ENCODE data around the gene EDIL3.

EDIL3 gene

DNA sequence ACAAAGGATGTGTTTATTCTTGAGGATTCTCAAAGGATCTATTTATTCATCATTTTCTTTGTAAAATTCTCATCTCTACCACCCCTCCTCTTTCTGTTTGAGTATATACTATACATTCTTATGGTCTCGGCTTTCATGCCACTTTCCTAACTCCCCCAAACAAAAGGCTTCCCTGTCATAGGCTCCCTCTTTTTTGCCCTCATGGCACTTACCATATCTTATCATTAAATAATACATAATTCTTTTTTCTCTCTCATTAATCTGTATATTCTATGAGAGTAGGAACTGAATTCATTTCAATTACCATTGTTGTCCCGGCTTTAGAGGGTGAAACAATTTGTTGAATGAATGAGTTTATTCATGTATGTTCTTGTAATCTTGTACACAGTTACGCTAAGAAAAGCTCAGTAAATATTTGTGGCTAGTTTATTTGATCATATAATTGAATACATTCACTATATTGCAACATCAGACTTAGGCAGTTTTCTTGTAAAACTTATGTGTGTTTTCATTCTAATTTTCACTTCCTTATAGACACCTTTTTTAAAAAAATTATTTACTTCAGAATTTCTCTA is 254.6 kb downstream of the EDIL3 start:
- DNase-seq: no peak
- in situ Hi-C loops (cut with HindIII; ENCODE audit: low pct_ligation_motif_present, low pct_unique_long_range_greater_than_20kb, low sequenced_read_pairs): no loop called here

DNA sequence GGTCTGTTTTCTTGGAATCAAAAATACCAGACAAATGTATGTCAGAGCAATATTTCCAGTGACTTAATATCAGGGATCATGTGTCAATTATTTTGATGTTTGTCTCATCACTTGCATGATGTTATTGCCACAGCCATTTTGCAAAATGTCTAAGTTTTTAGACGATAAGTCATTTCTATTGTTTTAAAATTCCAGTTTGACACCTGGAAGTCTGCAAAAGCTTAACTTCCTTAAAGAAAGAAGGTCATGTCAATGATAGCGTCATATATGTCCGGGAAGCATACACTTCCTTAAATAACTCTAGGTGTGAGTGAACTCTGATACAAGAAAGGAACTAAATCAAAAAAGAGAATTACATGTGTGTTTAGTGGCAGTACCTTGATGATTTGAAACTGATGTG is 259.5 kb downstream of the EDIL3 start:
- in situ Hi-C loops (cut with HindIII; ENCODE audit: low pct_ligation_motif_present, low pct_unique_long_range_greater_than_20kb, low sequenced_read_pairs): no loop called here

DNA sequence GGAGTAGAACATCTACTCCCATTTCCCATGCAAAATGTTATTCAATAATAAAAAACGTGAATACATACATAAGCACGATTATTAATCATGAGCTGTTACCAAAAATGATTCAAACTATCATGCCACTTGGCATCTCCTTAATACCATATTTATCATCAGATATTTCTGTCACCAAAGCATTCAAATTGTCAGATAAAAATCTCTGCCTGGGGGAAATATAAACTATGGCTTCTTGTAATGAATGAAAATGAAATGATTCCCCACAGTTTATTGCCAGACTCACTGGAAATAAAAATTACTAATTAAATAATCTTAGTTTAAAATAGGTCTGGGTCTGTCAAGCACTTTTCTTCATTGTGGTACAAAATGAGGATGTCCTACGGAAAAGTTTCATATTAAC is 265.4 kb downstream of the EDIL3 start:
- in situ Hi-C loops (cut with HindIII; ENCODE audit: low pct_ligation_motif_present, low pct_unique_long_range_greater_than_20kb, low sequenced_read_pairs): no loop called here
- no peak for DNase-seq

More for the DNA sequence above, 259.5 kb downstream of the EDIL3 start:
- no peak for DNase-seq

DNA sequence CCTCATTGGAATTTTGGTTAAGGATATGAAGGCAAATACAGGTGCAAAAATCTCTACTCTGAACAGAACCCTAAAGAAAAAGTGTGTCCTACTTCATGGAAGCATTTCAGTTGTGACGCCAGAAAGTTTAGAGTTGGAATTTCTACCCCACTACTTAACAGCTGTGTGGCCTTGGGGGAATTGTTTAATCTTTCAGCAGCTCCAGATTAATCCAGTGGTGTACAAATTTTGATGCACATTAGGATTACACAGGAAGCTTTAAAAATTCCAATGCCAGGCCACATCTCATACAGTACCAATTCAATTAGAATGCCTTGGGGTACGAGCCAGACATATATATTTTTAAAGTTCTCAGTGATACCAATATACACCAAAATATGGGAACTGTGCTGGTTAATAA is 266.1 kb downstream of the EDIL3 start:
- in situ Hi-C loops (cut with HindIII; ENCODE audit: low pct_ligation_motif_present, low pct_unique_long_range_greater_than_20kb, low sequenced_read_pairs): no loop called here
- no peak for DNase-seq

DNA sequence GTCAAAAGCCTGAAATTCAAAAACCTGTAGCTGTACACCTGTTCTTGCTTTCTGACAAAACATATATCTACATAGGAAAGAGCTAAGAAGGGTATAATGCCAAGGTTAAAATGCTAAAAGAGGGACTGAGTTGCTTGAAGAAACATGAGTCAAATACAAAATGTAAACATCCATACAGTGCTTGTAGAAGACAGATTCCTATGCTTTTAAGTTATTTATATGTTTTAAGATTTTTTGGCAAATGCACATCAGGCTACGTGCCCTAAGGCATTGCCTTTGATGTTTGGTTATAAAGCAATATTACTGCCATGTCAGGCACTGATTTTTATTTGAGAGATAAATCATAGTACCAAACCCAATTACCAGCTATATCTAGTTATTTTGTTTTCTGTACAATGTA is 269.0 kb downstream of the EDIL3 start:
- in situ Hi-C loops (cut with HindIII; ENCODE audit: low pct_ligation_motif_present, low pct_unique_long_range_greater_than_20kb, low sequenced_read_pairs): no loop called here
- DNase-seq: no peak

DNA sequence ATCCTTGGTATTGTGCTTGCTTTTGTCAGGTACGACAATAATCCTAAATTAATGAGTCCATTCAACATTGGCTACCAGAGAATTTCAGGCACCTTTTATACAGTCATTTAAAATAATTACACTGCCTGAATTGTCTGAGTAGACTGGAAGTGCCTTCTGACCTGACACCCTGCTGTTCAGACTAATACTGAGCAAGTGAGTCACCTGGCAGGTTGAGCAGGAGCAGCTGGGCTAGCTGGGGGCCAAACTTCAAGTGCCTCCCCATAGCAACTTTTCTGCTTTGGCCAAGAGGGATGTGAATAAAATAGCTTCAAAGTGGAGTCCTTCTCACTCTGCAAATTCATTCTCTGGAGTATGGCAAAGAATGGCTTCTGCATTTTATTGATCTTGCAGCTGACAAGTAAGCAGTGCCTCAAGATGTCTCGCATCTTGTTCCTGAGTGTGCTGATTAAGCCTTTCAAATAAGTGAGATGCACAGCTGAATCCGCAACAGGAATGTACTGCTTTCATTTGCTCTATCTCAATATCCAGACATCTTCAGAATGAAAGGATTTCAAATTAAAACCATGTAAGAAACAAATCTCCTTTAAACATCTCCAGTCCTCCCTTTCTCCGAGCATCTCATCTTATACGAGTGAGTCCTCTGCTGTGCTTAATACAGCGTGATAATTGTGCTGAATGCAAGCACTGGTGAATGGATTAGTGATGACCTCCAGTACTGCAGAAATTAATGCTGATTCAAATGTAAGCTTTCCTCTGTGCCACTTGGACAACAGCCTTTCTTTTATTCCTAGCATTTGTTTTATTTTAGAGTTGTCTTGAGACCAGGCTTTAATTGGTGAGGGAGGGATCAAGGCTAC is 271.2 kb downstream of the EDIL3 start:
- in situ Hi-C loops (cut with HindIII; ENCODE audit: low pct_ligation_motif_present, low pct_unique_long_range_greater_than_20kb, low sequenced_read_pairs): no loop called here
- DNase-seq: peak; percentile 11

DNA sequence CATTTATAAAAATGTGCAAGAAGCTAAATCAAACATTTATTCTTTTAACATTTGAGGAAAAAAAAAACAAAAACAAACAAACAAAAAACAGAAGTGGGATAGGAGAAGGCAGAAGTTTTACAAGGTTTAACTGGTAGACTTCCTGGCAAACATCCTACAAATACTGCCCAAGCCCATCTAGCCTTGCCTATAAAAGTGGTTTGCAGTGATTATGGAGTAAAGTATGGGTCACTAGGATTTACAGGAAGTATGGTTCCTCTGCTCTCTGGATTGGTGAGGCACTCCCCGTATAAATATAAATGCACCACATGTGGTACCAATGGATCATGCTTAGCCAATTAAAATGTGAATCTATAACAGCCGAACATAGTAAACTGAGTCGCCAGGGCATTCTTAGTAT is 291.9 kb downstream of the EDIL3 start:
- DNase-seq: no peak
- in situ Hi-C loops (cut with HindIII; ENCODE audit: low pct_ligation_motif_present, low pct_unique_long_range_greater_than_20kb, low sequenced_read_pairs): no loop called here

DNA sequence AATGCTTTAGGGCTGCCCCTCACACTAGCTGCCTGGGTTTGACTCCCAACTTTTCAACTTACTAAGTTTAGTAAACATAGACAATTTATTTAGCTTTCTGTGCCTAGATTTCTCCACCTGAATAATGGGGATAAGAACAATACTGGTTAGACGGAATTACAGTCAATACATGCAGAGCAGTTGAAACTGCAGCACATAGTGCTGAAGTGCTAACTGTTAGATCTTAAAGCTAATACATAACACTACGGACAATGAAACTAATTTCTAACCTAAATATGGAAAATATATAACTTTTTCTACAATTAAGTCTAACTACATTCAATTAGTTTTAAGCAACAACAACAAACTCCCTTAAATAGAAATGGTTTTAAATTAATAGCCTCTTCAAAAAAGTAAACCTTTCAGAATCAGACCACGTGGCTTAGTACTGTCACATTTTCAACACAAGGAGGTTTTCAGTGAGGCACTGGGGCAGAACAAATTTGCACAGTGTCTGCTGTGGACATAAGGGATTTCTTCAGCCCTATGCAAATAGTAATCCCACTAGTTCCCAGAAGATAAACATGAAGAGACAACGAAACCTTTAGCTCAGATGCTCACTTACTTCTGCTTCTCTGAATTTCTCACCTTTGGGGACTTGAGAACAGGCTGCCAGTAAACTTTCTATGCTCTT is 293.4 kb downstream of the EDIL3 start:
- in situ Hi-C loops (cut with HindIII; ENCODE audit: low pct_ligation_motif_present, low pct_unique_long_range_greater_than_20kb, low sequenced_read_pairs): no loop called here
- no peak for DNase-seq

DNA sequence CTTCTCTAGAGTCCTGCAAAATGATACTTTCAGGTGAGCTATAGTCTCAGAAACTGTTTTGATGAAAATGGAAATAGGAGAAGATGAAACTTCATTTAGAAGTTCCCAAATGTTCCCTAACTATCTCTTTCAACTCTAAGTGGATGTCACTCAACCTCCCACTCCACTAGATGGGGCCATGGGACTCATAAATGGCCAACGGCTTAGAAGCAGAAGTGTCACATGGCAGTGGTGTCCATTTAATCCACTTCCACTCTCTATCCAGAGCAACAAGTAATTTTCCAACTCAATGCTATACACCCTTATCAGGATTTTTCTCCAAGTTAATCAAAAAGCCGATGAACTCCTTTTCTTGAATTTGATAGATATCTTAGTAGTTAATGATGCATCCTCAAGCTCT is 295.7 kb downstream of the EDIL3 start:
- in situ Hi-C loops (cut with HindIII; ENCODE audit: low pct_ligation_motif_present, low pct_unique_long_range_greater_than_20kb, low sequenced_read_pairs): no loop called here
- peak; percentile 44 for DNase-seq

DNA sequence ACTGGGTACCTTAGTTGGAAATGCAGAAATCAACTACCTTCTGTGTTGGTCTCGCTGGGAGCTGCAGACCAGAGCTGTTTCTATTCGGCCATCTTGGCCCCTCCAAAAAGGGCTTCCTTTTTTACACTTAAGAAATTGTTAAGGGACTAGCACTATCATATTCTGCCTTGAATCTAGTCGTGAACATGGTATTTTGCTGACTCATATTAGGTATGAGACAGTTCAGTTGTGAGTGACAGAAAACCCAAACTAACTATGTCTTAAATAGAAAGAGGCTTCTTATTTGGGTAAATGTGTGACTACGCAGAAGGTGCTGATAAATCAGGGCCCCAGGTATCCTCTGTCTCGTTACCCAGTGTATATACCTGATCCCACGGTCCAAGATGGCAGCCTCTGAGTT is 298.2 kb downstream of the EDIL3 start:
- DNase-seq: no peak
- in situ Hi-C loops (cut with HindIII; ENCODE audit: low pct_ligation_motif_present, low pct_unique_long_range_greater_than_20kb, low sequenced_read_pairs): no loop called here

DNA sequence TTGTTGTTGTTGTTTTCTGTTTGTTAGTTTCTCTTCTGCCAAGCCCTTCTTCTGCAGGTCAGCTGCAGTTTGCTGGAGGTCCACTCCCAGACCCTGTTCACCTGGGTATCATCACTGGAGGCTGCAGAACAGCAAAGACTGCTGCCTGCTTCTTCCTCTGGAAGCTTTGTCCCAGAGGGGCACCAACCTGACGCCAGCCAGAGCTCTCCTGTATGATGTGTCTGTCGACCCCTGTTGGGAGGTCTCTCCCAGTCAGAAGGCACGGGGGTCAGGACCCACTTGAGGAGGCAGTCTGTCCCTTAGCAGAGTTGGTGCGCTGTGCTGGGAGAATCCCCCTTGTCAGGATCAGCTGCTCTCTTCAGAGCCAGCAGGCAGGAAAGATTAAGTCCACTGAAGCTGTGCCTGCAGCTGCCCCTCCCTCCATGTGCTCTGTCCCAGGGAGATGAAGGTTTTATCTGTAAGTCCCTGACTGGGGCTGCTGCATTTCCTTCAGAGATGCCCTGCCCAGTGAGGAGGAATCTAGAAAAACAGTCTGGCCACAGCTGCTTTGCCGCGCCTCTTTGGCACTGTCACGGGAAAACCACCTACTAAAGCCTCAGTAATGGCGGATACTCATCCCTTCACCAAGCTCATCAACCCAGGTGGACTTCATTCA is 299.2 kb downstream of the EDIL3 start:
- no peak for DNase-seq
- in situ Hi-C loops (cut with HindIII; ENCODE audit: low pct_ligation_motif_present, low pct_unique_long_range_greater_than_20kb, low sequenced_read_pairs): no loop called here

DNA sequence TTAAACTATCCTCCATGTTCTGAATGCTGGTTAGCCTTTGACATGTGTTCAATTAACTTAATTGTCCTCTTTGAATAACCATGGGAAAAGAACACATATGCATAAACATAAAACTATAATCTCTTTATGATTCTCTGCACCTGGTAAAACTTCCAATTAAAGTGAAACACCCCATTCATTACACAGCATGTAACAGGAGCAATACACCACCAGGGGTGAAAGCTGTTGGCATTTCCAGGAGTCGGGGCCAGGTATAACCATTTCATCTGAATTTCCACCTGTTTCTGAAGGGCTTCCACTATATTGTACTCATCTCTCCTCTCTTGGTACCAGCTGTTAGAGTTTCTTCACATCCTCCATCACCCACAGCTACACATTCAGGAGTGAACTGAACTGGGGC is 303.8 kb downstream of the EDIL3 start:
- DNase-seq: no peak

DNA sequence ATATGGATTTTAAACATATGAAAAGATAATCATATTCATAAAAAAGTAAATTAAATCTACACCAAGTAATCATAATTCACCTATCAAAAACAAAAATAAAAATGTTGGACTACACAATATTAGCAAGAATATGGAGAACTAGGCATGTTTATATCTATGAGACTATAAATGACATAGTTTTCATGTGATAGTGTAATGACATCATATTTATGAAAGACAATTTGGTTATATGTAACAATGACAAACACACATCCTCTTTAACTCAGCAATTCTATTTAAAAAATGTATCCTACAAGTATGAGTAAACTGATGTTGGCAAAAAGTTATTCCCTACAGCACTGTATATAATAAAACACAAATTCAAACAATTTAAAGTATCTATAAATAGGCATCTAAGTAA is 312.3 kb downstream of the EDIL3 start:
- DNase-seq: no peak
- in situ Hi-C loops (cut with HindIII; ENCODE audit: low pct_ligation_motif_present, low pct_unique_long_range_greater_than_20kb, low sequenced_read_pairs): no loop called here

More for the DNA sequence above, 303.8 kb downstream of the EDIL3 start:
- in situ Hi-C loops (cut with HindIII; ENCODE audit: low pct_ligation_motif_present, low pct_unique_long_range_greater_than_20kb, low sequenced_read_pairs): no loop called here

DNA sequence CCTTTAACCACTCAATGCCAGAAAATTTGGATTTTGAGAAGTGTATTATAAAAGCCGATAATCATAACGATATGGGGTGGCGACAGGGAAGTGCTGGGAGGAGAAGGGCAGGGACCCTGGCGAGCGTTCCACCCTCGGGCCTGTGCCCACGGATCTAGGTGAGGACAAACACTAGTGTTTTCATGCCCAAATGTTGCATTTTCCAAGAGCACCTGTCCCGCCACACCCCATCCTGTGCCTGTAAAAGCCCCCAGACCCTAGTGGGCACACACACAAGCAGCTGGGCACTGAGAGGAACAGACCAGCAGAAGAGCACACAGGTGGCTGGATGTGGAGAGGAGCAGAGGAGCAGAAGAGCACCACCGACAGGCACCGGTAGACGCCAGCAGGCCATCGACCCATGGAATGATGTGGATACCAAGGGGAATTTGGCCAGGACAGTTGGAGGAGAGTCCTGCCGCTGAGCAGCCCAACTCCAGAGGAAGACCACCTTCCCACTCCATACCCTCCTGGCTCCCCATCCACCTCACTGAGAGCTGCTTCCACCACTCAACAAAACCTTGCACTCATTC is 315.0 kb downstream of the EDIL3 start:
- in situ Hi-C loops (cut with HindIII; ENCODE audit: low pct_ligation_motif_present, low pct_unique_long_range_greater_than_20kb, low sequenced_read_pairs): no loop called here
- no peak for DNase-seq

DNA sequence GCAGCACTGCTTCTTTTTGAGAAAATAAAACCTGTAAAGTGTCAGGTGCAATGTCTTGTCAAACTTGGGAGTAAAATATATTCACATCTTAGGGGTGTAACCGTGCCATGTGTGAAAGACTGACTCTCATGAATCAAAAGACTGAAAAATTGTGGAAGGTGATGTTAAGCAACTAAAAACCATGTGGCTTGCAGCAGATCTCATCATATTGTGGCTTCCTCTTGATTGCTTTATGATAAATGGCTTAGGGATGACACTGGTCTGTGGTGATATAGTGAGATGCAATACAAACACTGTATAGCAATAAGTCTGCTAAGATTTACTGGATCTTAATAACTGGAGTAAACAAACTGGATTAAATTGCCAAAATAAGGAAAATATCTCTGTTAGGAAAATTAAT is 321.6 kb downstream of the EDIL3 start:
- DNase-seq: no peak
- in situ Hi-C loops (cut with HindIII; ENCODE audit: low pct_ligation_motif_present, low pct_unique_long_range_greater_than_20kb, low sequenced_read_pairs): no loop called here

DNA sequence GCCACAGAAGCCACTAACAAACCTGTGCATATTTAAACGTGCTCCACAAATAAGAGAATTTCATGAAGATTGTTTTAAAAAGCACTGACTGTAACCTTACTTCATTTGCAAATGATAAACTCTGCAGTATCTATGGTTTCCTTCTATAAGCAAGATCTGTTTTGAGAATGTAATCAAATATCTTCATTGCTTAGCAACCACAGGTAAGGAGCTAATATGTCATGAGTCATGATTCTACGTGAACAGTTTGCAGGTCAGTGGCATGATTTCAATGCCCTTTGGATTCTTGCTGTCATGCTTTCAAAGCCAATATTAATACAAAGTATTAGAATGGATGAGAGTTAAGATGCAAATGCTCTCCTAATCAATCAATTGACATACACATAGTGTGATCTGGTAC is 325.0 kb downstream of the EDIL3 start:
- DNase-seq: no peak
- in situ Hi-C loops (cut with HindIII; ENCODE audit: low pct_ligation_motif_present, low pct_unique_long_range_greater_than_20kb, low sequenced_read_pairs): no loop called here

DNA sequence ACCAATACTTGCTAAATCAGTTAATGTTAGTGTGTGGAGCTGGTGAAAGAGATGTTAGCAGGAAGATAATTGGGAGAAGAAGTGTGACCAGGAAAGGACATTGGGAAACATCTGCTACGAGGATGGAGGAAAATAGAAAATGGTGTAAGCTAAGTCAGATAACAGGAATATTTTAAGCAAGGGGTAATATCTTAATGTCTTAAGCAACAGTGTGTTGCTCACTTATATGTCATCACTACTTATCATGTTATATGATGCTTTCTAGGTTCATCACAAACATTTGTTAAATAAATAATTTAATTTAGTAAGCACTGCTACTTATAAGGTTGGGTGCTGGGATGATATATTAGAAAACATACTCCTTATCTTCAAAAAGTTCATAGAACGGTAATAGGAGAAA is 326.1 kb downstream of the EDIL3 start:
- DNase-seq: no peak
- in situ Hi-C loops (cut with HindIII; ENCODE audit: low pct_ligation_motif_present, low pct_unique_long_range_greater_than_20kb, low sequenced_read_pairs): no loop called here

DNA sequence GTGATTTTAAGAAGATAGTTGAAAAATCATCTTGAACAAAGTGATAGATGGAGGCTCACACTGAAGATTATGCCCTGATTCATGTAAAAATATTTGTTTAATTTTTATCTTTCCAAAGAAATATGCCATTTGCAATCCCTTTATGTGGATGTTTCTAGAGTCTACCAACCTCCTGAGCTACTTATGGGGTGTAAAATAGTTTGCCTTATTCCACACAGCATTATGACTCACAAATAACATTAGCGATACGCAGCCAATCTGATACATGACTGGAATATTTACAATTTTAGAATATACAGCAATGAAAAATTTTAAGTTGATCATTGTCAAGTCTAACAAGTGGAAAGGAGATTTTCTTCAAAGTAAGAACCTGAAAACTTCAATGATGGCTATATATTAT is 327.5 kb downstream of the EDIL3 start:
- no peak for DNase-seq
- in situ Hi-C loops (cut with HindIII; ENCODE audit: low pct_ligation_motif_present, low pct_unique_long_range_greater_than_20kb, low sequenced_read_pairs): no loop called here

DNA sequence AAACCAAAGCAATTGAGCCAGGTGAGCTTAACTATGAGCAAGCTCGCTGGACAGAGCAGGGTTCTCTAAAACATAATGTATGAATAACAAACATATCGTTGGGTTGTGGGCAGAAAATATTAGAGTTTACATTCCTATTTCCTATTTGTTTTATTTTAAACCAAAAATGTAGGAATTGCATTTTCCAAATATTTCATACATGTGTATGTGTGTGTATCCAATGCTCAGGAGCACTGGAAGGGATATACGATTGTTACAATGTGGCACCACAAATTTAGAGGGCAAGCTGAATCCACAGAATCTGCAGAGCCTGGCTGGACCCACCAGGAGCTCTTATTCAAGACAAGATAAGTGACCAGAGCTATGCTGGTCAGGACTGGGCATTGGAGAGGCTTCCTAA is 338.7 kb downstream of the EDIL3 start:
- DNase-seq: no peak
- in situ Hi-C loops (cut with HindIII; ENCODE audit: low pct_ligation_motif_present, low pct_unique_long_range_greater_than_20kb, low sequenced_read_pairs): no loop called here

Data from ACHN (cell line).